Hepatocyte (in vitro differentiated cells): ENCODE results near the gene DDAH2.

ENCODE experiments used
- EZH2 ChIP-seq: fragments of 200-600 bp; sonication (generic); IDR thresholded peaks from 2 replicates; pipeline ENCODE4 v1.6.1; 2016; ENCODE audit warnings: antibody characterized with exemption, mild to moderate bottlenecking, borderline replicate concordance
- TF ChIP-seq, protein P1 (sequence below): fragments of 200-600 bp; sonication (generic); IDR thresholded peaks from 2 replicates; pipeline ENCODE4 v1.5.1; 2016; ENCODE audit warnings: antibody characterized with exemption, mild to moderate bottlenecking; ENCODE audit not compliant: poor library complexity

DNA sequence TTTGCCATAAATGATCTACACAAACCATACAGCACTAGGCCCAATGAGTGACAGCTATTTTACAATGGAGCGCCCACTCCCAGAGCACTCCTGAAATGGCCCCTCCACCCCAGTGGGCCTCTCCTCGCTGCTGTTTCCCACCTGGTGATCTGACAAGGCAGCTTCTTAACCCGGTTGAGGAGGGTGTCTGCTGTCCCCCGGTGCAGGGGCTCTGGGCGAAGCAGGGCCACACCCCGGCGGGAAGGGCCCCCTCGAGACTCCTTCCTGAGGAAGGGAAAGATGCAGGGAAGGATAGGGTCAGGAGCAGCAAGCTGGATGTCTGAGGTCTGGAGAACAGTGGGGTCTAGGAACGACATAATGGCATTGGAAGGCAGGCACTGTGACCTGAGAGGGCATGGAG, 36.2 kb downstream of the DDAH2 start:
- no peak for TF ChIP-seq EZH2
- TF ChIP-seq, protein P1, sequence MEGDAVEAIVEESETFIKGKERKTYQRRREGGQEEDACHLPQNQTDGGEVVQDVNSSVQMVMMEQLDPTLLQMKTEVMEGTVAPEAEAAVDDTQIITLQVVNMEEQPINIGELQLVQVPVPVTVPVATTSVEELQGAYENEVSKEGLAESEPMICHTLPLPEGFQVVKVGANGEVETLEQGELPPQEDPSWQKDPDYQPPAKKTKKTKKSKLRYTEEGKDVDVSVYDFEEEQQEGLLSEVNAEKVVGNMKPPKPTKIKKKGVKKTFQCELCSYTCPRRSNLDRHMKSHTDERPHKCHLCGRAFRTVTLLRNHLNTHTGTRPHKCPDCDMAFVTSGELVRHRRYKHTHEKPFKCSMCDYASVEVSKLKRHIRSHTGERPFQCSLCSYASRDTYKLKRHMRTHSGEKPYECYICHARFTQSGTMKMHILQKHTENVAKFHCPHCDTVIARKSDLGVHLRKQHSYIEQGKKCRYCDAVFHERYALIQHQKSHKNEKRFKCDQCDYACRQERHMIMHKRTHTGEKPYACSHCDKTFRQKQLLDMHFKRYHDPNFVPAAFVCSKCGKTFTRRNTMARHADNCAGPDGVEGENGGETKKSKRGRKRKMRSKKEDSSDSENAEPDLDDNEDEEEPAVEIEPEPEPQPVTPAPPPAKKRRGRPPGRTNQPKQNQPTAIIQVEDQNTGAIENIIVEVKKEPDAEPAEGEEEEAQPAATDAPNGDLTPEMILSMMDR: no peak
